ENCODE measurements around the gene HCFC1R1. TPM values are rescaled to one million over a fixed set of nuclear protein-coding genes. Genes with fewer than 3 reads are reported as not detected.

Gene HCFC1R1
- total and polyA plus RNA-seq, 2 of the 8 experiments (the other 6 are each of a cell fraction or from before 2014, with no cell fraction given), result 72.7 to 138 TPM

DNA sequence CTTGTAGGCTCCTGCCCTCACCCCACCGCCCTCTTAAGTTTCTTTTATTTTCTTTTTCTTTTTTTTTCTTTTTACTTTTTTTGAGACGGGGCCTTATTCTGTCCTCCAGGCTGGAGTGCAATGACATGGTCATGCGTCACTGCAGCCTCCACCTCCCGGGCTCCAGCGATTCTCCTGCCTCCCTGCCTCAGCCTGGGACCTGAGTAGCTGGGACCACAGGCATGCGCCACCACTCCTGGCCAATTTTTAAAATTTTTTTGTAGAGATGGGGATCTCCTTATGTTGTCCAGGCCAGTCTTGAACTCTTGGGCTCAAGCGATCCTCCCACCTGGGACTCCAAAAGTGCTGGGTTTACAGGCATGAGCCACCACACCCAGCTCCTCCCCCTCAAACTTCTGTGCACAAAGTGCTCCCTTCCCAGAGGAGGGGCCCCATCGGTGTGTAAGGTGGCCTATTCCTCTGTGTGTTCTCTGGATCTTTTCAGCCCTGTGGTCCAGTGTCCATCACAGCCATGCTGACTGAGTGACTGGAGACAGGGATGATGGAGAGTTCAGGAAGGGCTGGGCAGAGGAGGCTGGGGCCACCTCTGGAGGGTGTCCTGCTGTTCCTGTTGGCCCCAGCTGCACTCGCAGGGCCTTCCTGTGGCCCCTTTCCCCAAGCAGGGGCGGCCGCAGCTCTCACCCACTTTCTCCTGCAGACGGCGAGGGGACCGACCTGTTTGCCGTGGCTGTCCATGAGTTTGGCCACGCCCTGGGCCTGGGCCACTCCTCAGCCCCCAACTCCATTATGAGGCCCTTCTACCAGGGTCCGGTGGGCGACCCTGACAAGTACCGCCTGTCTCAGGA, 32.8 kb upstream of the HCFC1R1 start:
- no peak overlapping the region for H3K23ac ChIP-seq (ENCODE audit: insufficient read length)
- H4K5ac ChIP-seq (ENCODE audit: insufficient read length, low read depth, low read length), result no peak overlapping the region
- no peaks in the 10 kb centered on the region; a peak in 1 of 7 replicates for H3K27me3 ChIP-seq (replicated peaks in 1 of 4; ENCODE audit: control insufficient read depth in 3 of 4, extremely low read depth in 1 of 4, insufficient read depth in 3 of 4, low read length in 3 of 4)
- no peak overlapping the region for H2BK12ac ChIP-seq (ENCODE audit: low read depth, low read length)
- no peak overlapping the region for H4K8ac ChIP-seq (ENCODE audit: extremely low read depth, insufficient read depth, low read length)
- no peak overlapping the region for H3K9ac ChIP-seq (replicated peaks in 1 of 4; ENCODE audit: extremely low read depth in 1 of 4, low read depth in 3 of 4, low read length in 3 of 4)
- DNase-seq (ENCODE audit: low read depth in 1 of 2, low spot score in 2 of 2) (no peak), FAIRE-seq (no peak)
- H2BK15ac ChIP-seq (ENCODE audit: low read length), result no peak overlapping the region
- no peak overlapping the region for H2AK5ac ChIP-seq (ENCODE audit: low read depth, low read length)
- no peak overlapping the region for H3K4me3 ChIP-seq (ENCODE audit: extremely low read depth in 1 of 4, insufficient read depth in 2 of 4, low read depth in 3 of 4, low read length in 4 of 4)
- H3K56ac ChIP-seq (replicated peaks; ENCODE audit: insufficient read length, low read depth, low read length), result no peak overlapping the region
- no peak overlapping the region for H3K4ac ChIP-seq (replicated peaks; ENCODE audit: insufficient read length, low read depth, low read length)
- CTCF ChIA-PET (ENCODE audit: partially characterized antibody), result interaction anchor here (0.7 to 6.6 kb wide), 9 partner anchors 9 to 118 kb away, joined by 3 to 88 read pairs (median 4); no protein-coding TSS in a partner anchor
- no peak overlapping the region for H3K18ac ChIP-seq (ENCODE audit: extremely low read depth, low read length)
- H4K20me1 ChIP-seq (replicated peaks in 1 of 2; ENCODE audit: control insufficient read depth in 1 of 2, insufficient read depth in 2 of 2, low read length in 2 of 2), result peaks cover 7% of the 10 kb centered on the region in 2 experiments
- H3K79me1 ChIP-seq (ENCODE audit: low read depth, low read length), result no peaks in the 10 kb centered on the region
- no peak overlapping the region for H3K14ac ChIP-seq (ENCODE audit: insufficient read length)
- no peak overlapping the region for H2BK120ac ChIP-seq (replicated peaks; ENCODE audit: low read depth, low read length)
- H3K27ac ChIP-seq (ENCODE audit: low read depth, low read length), result no peak overlapping the region
- peaks cover 5 to 17% (median 6%) of the 10 kb centered on the region in 4 experiments; a peak in 6 of 7 replicates for H3K4me1 ChIP-seq (replicated peaks in 1 of 4; ENCODE audit: control insufficient read depth in 3 of 4, insufficient read depth in 4 of 4, low read length in 3 of 4)
- no peak overlapping the region for H4K91ac ChIP-seq (replicated peaks; ENCODE audit: insufficient read length, low read length)
- H3K4me2 ChIP-seq (ENCODE audit: insufficient read depth in 1 of 2, low read depth in 2 of 2, low read length in 2 of 2), result no peak overlapping the region
- H2AFZ ChIP-seq (ENCODE audit: low read length), result no peak overlapping the region
- H3K9me3 ChIP-seq (ENCODE audit: insufficient read depth in 2 of 2, low read depth in 1 of 2, low read length in 1 of 2), result no peaks in the 10 kb centered on the region
- no peak overlapping the region for H2BK20ac ChIP-seq (ENCODE audit: low read length)
- POLR2A ChIA-PET (ENCODE audit: partially characterized antibody), result interaction anchor here (0.8 to 12.7 kb wide), 24 partner anchors 9 to 79 kb away, joined by 3 to 140 read pairs (median 5); partner anchors contain the start of genes CLDN6, HCFC1R1, THOC6 and TNFRSF12A
- no peaks in the 10 kb centered on the region for H3K79me2 ChIP-seq (ENCODE audit: control insufficient read depth in 1 of 2, insufficient read depth in 2 of 2, low read length in 2 of 2)
- no peak overlapping the region for H2BK5ac ChIP-seq (ENCODE audit: low read depth, low read length)
- no peaks in the 10 kb centered on the region; a peak in 1 of 8 replicates for H3K36me3 ChIP-seq (ENCODE audit: control insufficient read depth in 2 of 4, insufficient read depth in 4 of 4, low read length in 3 of 4)
- peaks cover 6% of the 10 kb centered on the region; the same call in 1 of the 2 replicates for H3K23me2 ChIP-seq (ENCODE audit: low read depth, low read length)
- WGBS, 2 experiments (ENCODE audit: extremely low coverage in 1 of 2, insufficient coverage in 1 of 2, insufficient read length in 1 of 2, insufficient replicate concordance in 2 of 2, low coverage in 1 of 2, low lambda C conversion rate in 2 of 2, missing lambda C conversion rate in 1 of 2), result 91% methylated on average over 16 of the region's 19 CpGs; no CpG with 5 or more reads in 1 of the 2 experiments
- no peak for TF ChIP-seq NRF1 (IDR thresholded peaks at IDR 0.05; ENCODE audit: low read depth, low read length)
- TF ChIP-seq SIRT6 (IDR thresholded peaks at IDR 0.05; ENCODE audit: low read length), result no peak

Data from H1 (cell line).